ENCODE measurements around the gene KRT7. TPM values are rescaled to one million over a fixed set of nuclear protein-coding genes. Genes with fewer than 3 reads are reported as not detected.

Gene KRT7
- total RNA-seq, 1 donor from 2014 or later: 153 TPM

DNA sequence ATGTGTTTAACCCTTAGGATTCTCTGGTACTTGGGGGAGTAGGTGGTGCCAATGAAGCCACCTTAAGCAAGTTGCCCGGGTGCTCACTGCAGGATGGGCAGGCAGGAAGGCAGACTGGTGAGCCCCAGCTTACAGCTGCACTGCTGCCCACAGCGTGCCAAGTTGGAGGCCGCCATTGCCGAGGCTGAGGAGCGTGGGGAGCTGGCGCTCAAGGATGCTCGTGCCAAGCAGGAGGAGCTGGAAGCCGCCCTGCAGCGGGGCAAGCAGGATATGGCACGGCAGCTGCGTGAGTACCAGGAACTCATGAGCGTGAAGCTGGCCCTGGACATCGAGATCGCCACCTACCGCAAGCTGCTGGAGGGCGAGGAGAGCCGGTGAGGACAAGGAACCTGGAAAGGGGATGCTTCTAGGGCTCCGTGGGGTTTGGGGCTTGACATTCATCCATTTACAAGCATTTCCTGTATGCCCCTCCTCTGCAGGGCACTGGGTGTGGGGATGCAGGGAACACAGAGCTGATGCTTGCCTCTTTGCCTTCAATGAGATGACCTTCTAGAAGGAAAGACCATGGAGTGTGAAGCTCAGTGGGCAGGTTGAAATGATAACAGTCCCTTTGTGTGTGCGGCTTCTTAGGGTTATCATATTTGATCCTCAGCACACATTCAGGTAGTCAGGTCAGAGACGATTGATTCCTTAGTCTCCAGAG, 12.4 kb downstream of the KRT7 start:
- H3K4me3 ChIP-seq: no peak overlapping the region
- H3K27ac ChIP-seq: peak overlapping the region; percentile 88 to 90
- no peaks in the 10 kb centered on the region for H3K9me3 ChIP-seq
- H3K36me3 ChIP-seq: no peaks in the 10 kb centered on the region
- intact Hi-C loops (cut with DNase I): loop anchor here (2.0 to 10.0 kb wide), 2 partner anchors 15 to 211 kb away; no protein-coding TSS in a partner anchor
- peaks cover 20 to 64% of the 10 kb centered on the region in 2 donors for H3K4me1 ChIP-seq
- no peak for DNase-seq (ENCODE audit: low spot score in 2 of 2)
- TF ChIP-seq CTCF (IDR thresholded peaks at IDR 0.05): no peak
- H3K27me3 ChIP-seq: no peaks in the 10 kb centered on the region

DNA sequence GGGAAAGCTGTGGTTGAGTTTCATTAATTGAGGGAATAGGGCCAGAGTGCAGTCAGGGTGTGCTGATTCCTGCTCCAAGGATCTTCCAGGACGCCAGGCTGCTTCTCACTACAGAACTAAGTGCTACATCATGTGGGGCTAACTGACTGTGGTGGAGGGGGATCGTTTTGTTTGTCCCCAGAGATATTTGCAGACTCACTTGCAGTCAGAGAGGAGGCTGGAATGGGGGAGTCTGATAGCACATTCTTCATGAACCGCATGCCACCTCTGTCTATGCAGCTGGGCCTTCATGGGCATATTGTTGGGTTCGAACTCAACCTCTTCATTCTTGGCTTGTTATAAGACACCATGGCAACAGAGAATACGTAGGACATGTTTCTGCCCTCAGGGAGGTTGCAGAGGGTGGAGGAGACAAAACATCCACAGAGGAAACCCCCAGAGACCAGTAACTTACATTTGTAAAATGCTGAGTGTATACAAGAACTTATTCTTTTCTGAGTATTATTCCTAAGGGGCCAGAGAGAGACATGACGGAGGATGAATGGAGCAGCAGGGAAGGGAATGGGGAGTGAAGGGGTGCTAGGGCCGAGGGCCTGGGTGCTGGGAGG, 13.0 kb downstream of the KRT7 start:
- Histone ChIP-seq H3K36me3 (no peaks in the 10 kb centered on the region), H3K27ac (peak overlapping the region; percentile 88 to 89), H3K4me1 (peaks cover 20 to 65% of the 10 kb centered on the region in 2 donors), H3K4me3 (no peak overlapping the region), H3K27me3 (no peaks in the 10 kb centered on the region), H3K9me3 (no peaks in the 10 kb centered on the region)
- intact Hi-C loops (cut with DNase I): loop anchor here (2.0 to 10.0 kb wide), 2 partner anchors 15 to 211 kb away; no protein-coding TSS in a partner anchor
- TF ChIP-seq CTCF (IDR thresholded peaks at IDR 0.05): no peak
- no peak for DNase-seq (ENCODE audit: low spot score in 2 of 2)

GRCh38 chr12:52246720-52247621, 13.9 kb downstream of the KRT7 start:
- H3K4me3 ChIP-seq: no peak overlapping the region
- H3K9me3 ChIP-seq: no peaks in the 10 kb centered on the region
- no peaks in the 10 kb centered on the region for H3K36me3 ChIP-seq
- DNase-seq (ENCODE audit: low spot score in 2 of 2): no peak
- no peaks in the 10 kb centered on the region for H3K27me3 ChIP-seq
- intact Hi-C loops (cut with DNase I): loop anchor here (10.0 kb wide), 1 partner anchor 212 kb away; no protein-coding TSS in a partner anchor
- H3K4me1 ChIP-seq: peaks cover 20 to 65% of the 10 kb centered on the region in 2 donors
- peak overlapping the region; percentile 88 to 89 for H3K27ac ChIP-seq
- TF ChIP-seq CTCF (IDR thresholded peaks at IDR 0.05): no peak

DNA sequence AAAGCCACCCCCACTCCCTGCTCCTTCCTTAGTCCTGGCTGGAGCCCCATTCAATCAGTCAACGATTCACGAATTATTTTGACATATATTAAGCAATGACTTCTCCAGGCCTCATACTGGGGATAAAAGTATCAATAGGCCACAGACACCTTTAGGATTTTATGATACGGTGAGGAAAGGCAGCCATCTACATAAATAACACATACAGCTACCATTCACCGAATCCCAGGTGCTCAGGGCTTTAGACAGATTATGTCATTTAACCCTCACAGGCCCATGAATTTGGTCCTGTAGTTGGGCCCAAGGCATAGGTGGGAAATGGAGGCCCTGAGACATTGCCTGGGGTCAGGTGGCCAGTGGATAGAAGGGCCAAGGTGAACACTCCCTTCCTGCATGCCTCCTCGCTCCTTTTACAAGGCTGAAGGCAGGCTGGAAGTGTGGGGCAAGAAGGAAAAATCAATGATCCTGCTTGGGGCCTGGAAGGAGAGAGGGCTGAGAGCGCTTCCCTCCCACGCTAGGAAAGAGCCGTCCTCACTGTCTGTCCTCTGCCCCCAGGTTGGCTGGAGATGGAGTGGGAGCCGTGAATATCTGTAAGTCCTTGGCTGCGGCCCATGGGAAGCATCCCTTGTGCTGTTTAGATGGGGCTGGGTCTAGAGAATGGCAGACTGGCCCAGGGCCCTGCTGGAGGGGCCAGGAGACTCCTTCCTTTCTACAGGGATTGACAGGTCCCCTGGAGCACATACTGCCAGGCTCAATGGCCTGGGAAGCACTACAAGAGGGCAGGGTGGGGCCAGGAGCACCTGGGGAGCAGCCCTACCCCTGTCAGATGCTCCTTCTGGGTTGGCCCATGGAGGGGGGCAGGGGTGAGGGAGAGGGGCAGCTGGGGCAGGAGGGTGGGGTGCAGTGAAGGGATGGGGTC, 14.8 kb downstream of the KRT7 start:
- no peak for TF ChIP-seq CTCF (IDR thresholded peaks at IDR 0.05)
- Histone ChIP-seq H3K36me3 (no peaks in the 10 kb centered on the region), H3K27me3 (no peaks in the 10 kb centered on the region), H3K4me3 (no peak overlapping the region), H3K9me3 (no peaks in the 10 kb centered on the region), H3K27ac (peak overlapping the region; percentile 88 to 89), H3K4me1 (peaks cover 20 to 64% of the 10 kb centered on the region in 2 donors)
- DNase-seq (ENCODE audit: low spot score in 2 of 2): peak in 1 of 2 donors; percentile 61
- intact Hi-C loops (cut with DNase I): loop anchor here (2.0 to 10.0 kb wide), 2 partner anchors 31 to 213 kb away; no protein-coding TSS in a partner anchor

All from ascending aorta (tissue), 2 donors.